Measurements from ENCODE around the gene OGFOD1. TPM values are rescaled to one million over a fixed set of nuclear protein-coding genes. Genes with fewer than 3 reads are reported as not detected.

Gene OGFOD1
- total RNA-seq, 1 donor from 2014 or later: 14.5 TPM

DNA sequence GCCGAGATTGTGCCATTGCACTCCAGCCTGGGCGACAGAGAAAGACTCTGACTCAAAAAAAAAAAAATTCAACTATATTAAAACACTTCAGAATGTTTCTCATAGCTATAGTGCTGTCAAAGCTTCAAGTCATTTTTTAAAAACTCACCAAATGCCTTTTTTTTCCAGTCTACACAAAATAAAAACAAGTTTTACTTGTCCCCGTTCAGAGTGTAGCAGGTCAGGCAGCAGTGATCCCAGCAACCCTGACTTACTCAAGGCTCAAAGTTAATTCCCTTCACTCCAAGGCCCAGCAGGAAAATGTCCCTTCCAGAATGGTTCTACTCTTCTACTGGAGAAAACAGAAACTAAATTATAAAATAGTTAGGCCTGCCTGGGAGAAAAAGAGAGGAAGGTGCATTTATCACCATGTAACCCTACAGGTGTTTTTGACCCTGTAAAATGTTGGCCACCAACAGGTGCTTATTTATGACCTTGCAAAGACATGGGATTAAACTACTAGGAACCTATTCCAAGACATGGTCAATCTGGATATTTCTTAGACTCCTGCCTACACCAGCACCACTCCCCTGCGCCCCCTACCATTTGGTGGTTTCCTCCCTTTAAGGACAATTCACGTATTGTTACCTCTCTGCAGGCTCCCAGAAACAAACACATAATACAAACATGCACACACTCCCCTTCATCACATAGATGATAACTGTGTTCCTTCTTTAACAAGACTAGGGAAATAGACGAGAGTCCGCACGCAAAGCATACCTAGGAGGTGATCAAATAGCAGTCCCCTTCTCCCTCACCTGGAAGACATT, 31.4 kb upstream of the OGFOD1 start:
- intact Hi-C loops (cut with DNase I): no loop called here

DNA sequence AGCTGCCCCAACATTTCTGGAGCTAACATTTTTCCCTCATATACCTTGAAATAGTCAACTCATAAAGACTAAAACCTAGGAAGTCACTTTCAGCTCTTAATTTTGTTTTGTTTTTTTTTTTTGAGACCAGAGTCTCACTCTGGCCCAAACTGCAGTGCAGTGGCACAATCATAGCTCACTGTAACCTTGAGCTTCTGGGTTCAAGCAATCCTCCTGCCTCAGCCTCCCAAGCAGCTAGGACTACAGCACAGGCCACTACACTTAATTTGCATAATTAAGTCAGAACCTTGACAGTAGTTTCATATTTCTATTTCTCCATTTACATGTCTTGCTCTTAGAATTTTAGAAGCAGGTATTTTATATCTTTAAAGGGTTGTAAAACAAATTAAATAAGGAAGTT, 30.7 kb upstream of the OGFOD1 start:
- peaks cover 55% of the 10 kb centered on the region for H3K4me1 ChIP-seq
- no peak for DNase-seq (ENCODE audit: extremely low spot score in 2 of 2)
- H3K9me3 ChIP-seq: no peaks in the 10 kb centered on the region
- intact Hi-C loops (cut with DNase I): no loop called here
- H3K36me3 ChIP-seq: no peaks in the 10 kb centered on the region
- no peak for TF ChIP-seq POLR2A (IDR thresholded peaks at IDR 0.05)
- TF ChIP-seq POLR2AphosphoS5 (IDR thresholded peaks at IDR 0.05; ENCODE audit: insufficient read depth in 1 of 2, low read depth in 1 of 2): no peak
- no peak for TF ChIP-seq CTCF (IDR thresholded peaks at IDR 0.05)
- H3K27ac ChIP-seq: no peak overlapping the region
- H3K27me3 ChIP-seq: no peaks in the 10 kb centered on the region
- H3K4me3 ChIP-seq: no peak overlapping the region

More for the DNA sequence above, 31.4 kb upstream of the OGFOD1 start:
- no peaks in the 10 kb centered on the region for H3K36me3 ChIP-seq
- DNase-seq (ENCODE audit: extremely low spot score in 2 of 2): no peak
- TF ChIP-seq CTCF (IDR thresholded peaks at IDR 0.05) (no peak), POLR2A (IDR thresholded peaks at IDR 0.05) (no peak), POLR2AphosphoS5 (IDR thresholded peaks at IDR 0.05; ENCODE audit: insufficient read depth in 1 of 2, low read depth in 1 of 2) (no peak)
- no peak overlapping the region for H3K27ac ChIP-seq
- no peak overlapping the region for H3K4me3 ChIP-seq
- no peaks in the 10 kb centered on the region for H3K27me3 ChIP-seq
- H3K4me1 ChIP-seq: peaks cover 61% of the 10 kb centered on the region
- no peaks in the 10 kb centered on the region for H3K9me3 ChIP-seq

- Histone ChIP-seq H3K9me3 (no peaks in the 10 kb centered on the region), H3K4me3 (no peak overlapping the region), H3K27ac (no peak overlapping the region), H3K4me1 (peaks cover 55% of the 10 kb centered on the region), H3K27me3 (no peaks in the 10 kb centered on the region), H3K36me3 (no peaks in the 10 kb centered on the region)
- TF ChIP-seq POLR2A (IDR thresholded peaks at IDR 0.05): no peak
- intact Hi-C loops (cut with DNase I): no loop called here
- no peak for DNase-seq (ENCODE audit: extremely low spot score in 2 of 2)
Measured at GRCh38 chr16:56421313-56421712, 30.0 kb upstream of the OGFOD1 start.

- intact Hi-C loops (cut with DNase I): no loop called here
- H3K27ac ChIP-seq: no peak overlapping the region
- peaks cover 56% of the 10 kb centered on the region for H3K4me1 ChIP-seq
Measured at GRCh38 chr16:56421976-56422669, 29.2 kb upstream of the OGFOD1 start.

More at GRCh38 chr16:56421976-56422669, 29.2 kb upstream of the OGFOD1 start:
- Histone ChIP-seq H3K4me3 (no peak overlapping the region), H3K36me3 (no peaks in the 10 kb centered on the region), H3K9me3 (no peaks in the 10 kb centered on the region), H3K27me3 (no peaks in the 10 kb centered on the region)
- TF ChIP-seq CTCF (IDR thresholded peaks at IDR 0.05) (no peak), POLR2AphosphoS5 (IDR thresholded peaks at IDR 0.05; ENCODE audit: insufficient read depth in 1 of 2, low read depth in 1 of 2) (no peak), POLR2A (IDR thresholded peaks at IDR 0.05) (no peak)
- DNase-seq (ENCODE audit: extremely low spot score in 2 of 2): no peak

All from vagina (tissue), 2 donors.